ENCODE data around the gene SERINC4.
"Not testable (repeated sequence)": the region's sequence is repeated elsewhere in the genome, so short reads cannot be mapped to it uniquely, and the experiment has no call there.

SERINC4 gene

GRCh38 chr15:43749690-43750345 lies 50.2 kb downstream of the SERINC4 start:
- DNase-seq (ENCODE audit: low spot score) = no peak

GRCh38 chr15:43748376-43748775 lies 51.6 kb downstream of the SERINC4 start:
- DNase-seq (ENCODE audit: low spot score) = peak; percentile 10

- not testable (repeated sequence) for DNase-seq (ENCODE audit: low spot score)
These were observed 53.1 kb downstream of the SERINC4 start for GRCh38 chr15:43746903-43747309.

- DNase-seq (ENCODE audit: low spot score) = peak; percentile 71
These were observed 53.6 kb downstream of the SERINC4 start, which contains the start of gene PDIA3 for GRCh38 chr15:43746245-43746902. Gene PDIA3 (plus strand): TSS chr15:43746438. CDS start chr15:43746540, 102 bp downstream.

Measured in COLO829 (cell line).